Pancreas (tissue), 10 donors: ENCODE measurements around the gene ARHGEF16. TPM values are rescaled to one million over a fixed set of nuclear protein-coding genes. Genes with fewer than 3 reads are reported as not detected.

Source experiments
- ATAC-seq, 4 donors: fragments of 200-7000 bp; cut with Tn5 transposase; one replicate each; pipeline versions ENCODE4 v1.8.0 to v1.9.1; 2020; ENCODE audit warnings: mild to moderate bottlenecking in 4 of 4, moderate library complexity in 4 of 4
- DNase-seq, 6 donors: peaks; one replicate each; pipeline ENCODE4 v3.0.0-alpha.2; 2020
- FAIRE-seq: peaks from 2 replicates; lab custom pipeline; 2012; peaks lifted over from hg19 to GRCh38; lab: Jason Lieb, UNC
- H3K27ac ChIP-seq, 4 donors: fragments of 200-600 bp; sonication (generic); 1 replicate in 3 of 4; 2 replicates in 1 of 4; pipeline versions ENCODE4 v1.5.0 to v1.8.0; 2020
- H3K27me3 ChIP-seq, 4 donors: fragments of 200-600 bp; one replicate each; pipeline ENCODE4 v1.8.0; 2021
- H3K36me3 ChIP-seq, 3 donors: fragments of 200-600 bp; sonication (generic) in 1 of 3; one replicate each; pipeline versions ENCODE4 v1.5.0 to v1.8.0; 2020 to 2021
- H3K4me1 ChIP-seq, 3 donors: fragments of 200-600 bp; one replicate each; pipeline ENCODE4 v1.8.0; 2021
- H3K4me3 ChIP-seq, 4 donors: fragments of 200-600 bp; sonication (generic) in 2 of 4; one replicate each; pipeline versions ENCODE4 v1.5.0 to v1.8.0; 2020 to 2021
- H3K9me3 ChIP-seq, 4 donors: fragments of 200-600 bp; one replicate each; pipeline ENCODE4 v1.8.0; 2021
- WGBS, 2 donors: extraction: QIAGEN DNeasy Blood & Tissue Kit; methylation state at CpG; one replicate each; pipeline ENCODE4 v1.1.7; 2013; 5-methylcytosine and 5-hydroxymethylcytosine counted together
- intact Hi-C, 3 donors: fragments of 100-400 bp; cut with DNase I; formaldehyde crosslinking; loops; one replicate each; pipeline versions ENCODE4 v1.11.1 to v1.14.2; 2022
- polyA plus RNA-seq, 2 donors: library from polyadenylated mRNA; stranded (reverse); fragments of 200-250 nt; gene quantifications; one replicate each; pipeline ENCODE4 v1.2.3, GENCODE V29; 2013
- total RNA-seq, 6 donors: library from RNA; stranded (reverse); fragmentation: NEBNext Ultra II Directional in 4 of 6; extraction: Animal tissue kit (Norgen Biotek cat#: 25700) in 4 of 6; gene quantifications; one replicate each; pipeline versions ENCODE4 v1.2.1 to v1.2.4, GENCODE V29; 2021 to 2023
- TF ChIP-seq, protein P1 (sequence below), 4 donors: fragments of 200-600 bp; sonication (generic) in 3 of 4; IDR thresholded peaks; one replicate each; pipeline versions ENCODE4 v1.5.0 to v1.8.0; 2021; ENCODE audit warnings: antibody characterized with exemption in 4 of 4
- donor health status: healthy with polysubstance abuse.
- donor health status: DM: no; HTN: no; CAD: no; lungs with moderate emphysema.
- donor health status: DM: no; HTN: no; CAD: no.
- donor health status: control.
- donor health status: control.
- donor health status: Bipolar disorder and iron deficiency.
- donor health status: DM: yes; HTN: yes; CAD: no.
- donor health status: DM: no; HTN: no; CAD: no.
- donor health status: DM: no; HTN: no; CAD: no.
- donor health status: DM: yes; HTN: yes; CAD: no.

The ARHGEF16 gene
- total and polyA plus RNA-seq, 8 donors: 8.2 to 26.4 (median 9.8) TPM

- Histone ChIP-seq H3K4me3 (no peak overlapping the region), H3K4me1 (peaks cover 0 to 3% (median 3%) of the 10 kb centered on the region in 3 donors), H3K9me3 (no peaks in the 10 kb centered on the region), H3K27me3 (no peaks in the 10 kb centered on the region), H3K36me3 (peaks cover 0 to 4% (median 0%) of the 10 kb centered on the region in 3 donors), H3K27ac (no peak overlapping the region)
- peak in 2 of 6 donors; percentile 30 to 63 for DNase-seq
- 83 to 90% methylated on average over 42 to 44 of the region's 44 CpGs for WGBS, 2 donors
- no peak for FAIRE-seq
- intact Hi-C loops: loop anchor here in 2 of 3 donors (5.0 kb wide), 2 partner anchors 413 to 603 kb away; no protein-coding TSS in a partner anchor
- TF ChIP-seq, protein P1, sequence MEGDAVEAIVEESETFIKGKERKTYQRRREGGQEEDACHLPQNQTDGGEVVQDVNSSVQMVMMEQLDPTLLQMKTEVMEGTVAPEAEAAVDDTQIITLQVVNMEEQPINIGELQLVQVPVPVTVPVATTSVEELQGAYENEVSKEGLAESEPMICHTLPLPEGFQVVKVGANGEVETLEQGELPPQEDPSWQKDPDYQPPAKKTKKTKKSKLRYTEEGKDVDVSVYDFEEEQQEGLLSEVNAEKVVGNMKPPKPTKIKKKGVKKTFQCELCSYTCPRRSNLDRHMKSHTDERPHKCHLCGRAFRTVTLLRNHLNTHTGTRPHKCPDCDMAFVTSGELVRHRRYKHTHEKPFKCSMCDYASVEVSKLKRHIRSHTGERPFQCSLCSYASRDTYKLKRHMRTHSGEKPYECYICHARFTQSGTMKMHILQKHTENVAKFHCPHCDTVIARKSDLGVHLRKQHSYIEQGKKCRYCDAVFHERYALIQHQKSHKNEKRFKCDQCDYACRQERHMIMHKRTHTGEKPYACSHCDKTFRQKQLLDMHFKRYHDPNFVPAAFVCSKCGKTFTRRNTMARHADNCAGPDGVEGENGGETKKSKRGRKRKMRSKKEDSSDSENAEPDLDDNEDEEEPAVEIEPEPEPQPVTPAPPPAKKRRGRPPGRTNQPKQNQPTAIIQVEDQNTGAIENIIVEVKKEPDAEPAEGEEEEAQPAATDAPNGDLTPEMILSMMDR (IDR thresholded peaks at IDR 0.05): no peak
- ATAC-seq: no peak
Observed at GRCh38 chr1:3425486-3426215, 28.8 kb upstream of the ARHGEF16 start.

GRCh38 chr1:3426956-3427535 lies 27.4 kb upstream of the ARHGEF16 start:
- H3K27ac ChIP-seq: no peak overlapping the region
- intact Hi-C loops: loop anchor here in 2 of 3 donors (5.0 kb wide), 2 partner anchors 415 to 605 kb away; no protein-coding TSS in a partner anchor
- peaks cover 0 to 3% (median 3%) of the 10 kb centered on the region in 3 donors for H3K4me1 ChIP-seq
- ATAC-seq (no peak), DNase-seq (peak in 2 of 6 donors; percentile 14 to 35), FAIRE-seq (no peak)
- no peak overlapping the region for H3K4me3 ChIP-seq
- TF ChIP-seq, protein P1 (IDR thresholded peaks at IDR 0.05): no peak
- peaks cover 0 to 13% (median 0%) of the 10 kb centered on the region in 3 donors for H3K36me3 ChIP-seq
- 91 to 95% methylated on average over 20 of the region's 20 CpGs for WGBS, 2 donors
- H3K9me3 ChIP-seq: no peaks in the 10 kb centered on the region
- no peaks in the 10 kb centered on the region for H3K27me3 ChIP-seq

- DNase-seq (peak in 2 of 6 donors; percentile 15 to 67), ATAC-seq (no peak), FAIRE-seq (no peak)
- TF ChIP-seq, protein P1 (IDR thresholded peaks at IDR 0.05): no peak
- Histone ChIP-seq H3K9me3 (no peaks in the 10 kb centered on the region), H3K27me3 (no peaks in the 10 kb centered on the region), H3K36me3 (peaks cover 0 to 19% (median 0%) of the 10 kb centered on the region in 3 donors), H3K4me1 (peaks cover 0 to 3% (median 0%) of the 10 kb centered on the region in 3 donors), H3K27ac (no peak overlapping the region), H3K4me3 (no peak overlapping the region)
- intact Hi-C loops: loop anchor here in 2 of 3 donors (5.0 kb wide), 2 partner anchors 416 to 606 kb away; no protein-coding TSS in a partner anchor
- WGBS, 2 donors: 90 to 95% methylated on average over 42 to 43 of the region's 43 CpGs
Observed at GRCh38 chr1:3427711-3428704, 26.5 kb upstream of the ARHGEF16 start.

DNA sequence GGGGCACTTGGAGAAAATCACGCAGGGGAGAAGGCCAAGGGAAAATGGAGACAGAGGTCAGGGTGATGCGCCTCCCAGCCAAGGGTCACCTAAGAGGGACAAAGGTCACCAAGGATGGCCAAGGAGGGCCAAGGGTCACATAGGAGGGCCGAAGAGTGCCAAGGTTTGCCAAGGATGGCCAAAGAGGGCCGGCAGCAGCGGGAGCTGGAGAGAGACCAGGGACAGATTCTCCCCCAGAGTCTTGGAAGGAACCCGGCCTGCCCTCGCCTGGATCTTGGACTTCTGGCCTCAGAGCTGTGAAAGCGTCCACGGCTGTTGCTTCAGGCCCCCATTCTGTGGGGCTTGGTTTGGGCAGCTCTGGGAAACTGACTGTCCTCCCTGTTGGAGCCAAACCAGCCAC lies 25.6 kb upstream of the ARHGEF16 start:
- no peak overlapping the region for H3K27ac ChIP-seq
- ATAC-seq: no peak
- TF ChIP-seq, protein P1 (IDR thresholded peaks at IDR 0.05): no peak

More for the DNA sequence above, 25.6 kb upstream of the ARHGEF16 start:
- FAIRE-seq (no peak), DNase-seq (peak in 2 of 6 donors; percentile 5 to 46)
- H3K9me3 ChIP-seq: no peaks in the 10 kb centered on the region
- H3K4me3 ChIP-seq: no peak overlapping the region
- intact Hi-C loops: loop anchor here in 2 of 3 donors (5.0 kb wide), 2 partner anchors 417 to 607 kb away; no protein-coding TSS in a partner anchor
- no peaks in the 10 kb centered on the region for H3K27me3 ChIP-seq
- WGBS, 2 donors: 84 to 90% methylated on average over 9 of the region's 9 CpGs
- H3K36me3 ChIP-seq: peaks cover 0 to 19% (median 0%) of the 10 kb centered on the region in 3 donors
- peaks cover 0 to 3% (median 0%) of the 10 kb centered on the region in 3 donors for H3K4me1 ChIP-seq
